K562 (cell line): ENCODE data around the gene HOXD9. TPM values are rescaled to one million over a fixed set of nuclear protein-coding genes. Genes with fewer than 3 reads are reported as not detected.

Experiments used
- ATF1 ChIP-seq, 2 experiments: fragments of 450-650 bp in 1 of 2; IDR thresholded peaks; 2 replicates each; pipeline ENCODE4 v1.6.1; 2016; ENCODE audit warnings: missing compliant biosample characterization in 1 of 2, missing genetic modification characterization in 1 of 2
- ATF7 ChIP-seq: fragments of 450-650 bp; IDR thresholded peaks from 2 replicates; pipeline ENCODE4 v1.7.1; 2014; ENCODE audit warnings: mild to moderate bottlenecking, moderate library complexity
- ESRRA ChIP-seq: fragments of 450-650 bp; IDR thresholded peaks from 2 replicates; pipeline ENCODE4 v1.6.1; 2014; ENCODE audit warnings: low read depth, mild to moderate bottlenecking, moderate library complexity, borderline replicate concordance
- ESRRB ChIP-seq: fragments of 250-450 bp; sonication (Bioruptor Pico); IDR thresholded peaks from 2 replicates; pipeline ENCODE4 v1.5.0; 2020; ENCODE audit warnings: mild to moderate bottlenecking, moderate library complexity, borderline replicate concordance
- JUND ChIP-seq, 2 experiments: IDR thresholded peaks; 2 replicates in 1 of 2; 3 replicates in 1 of 2; pipeline ENCODE4 v1.6.1; 2011; ENCODE audit warnings: borderline replicate concordance in 2 of 2, low read depth in 2 of 2, low read length in 2 of 2, improper control_type of control experiment in 1 of 2, missing biosample characterization in 1 of 2, missing genetic modification characterization in 1 of 2, missing genetic modification reagents in 1 of 2
- KAT7 ChIP-seq: sonication (generic); formaldehyde crosslinking; IDR thresholded peaks from 2 replicates; pipeline ENCODE4 v1.8.0; 2022; ENCODE audit warnings: missing genetic modification reagents, mild to moderate bottlenecking, borderline replicate concordance
- NONO ChIP-seq, 2 experiments: fragments of 200-400 bp in 1 of 2; fragments of 450-650 bp in 1 of 2; formaldehyde crosslinking in 1 of 2; IDR thresholded peaks; 2 replicates each; pipeline ENCODE4 v1.6.1; 2017; ENCODE audit warnings: low read depth in 2 of 2, mild to moderate bottlenecking in 2 of 2, moderate library complexity in 2 of 2, low read length in 1 of 2
- POLR3G ChIP-seq: IDR thresholded peaks from 2 replicates; pipeline ENCODE4 v1.6.1; 2011; ENCODE audit not compliant: insufficient read length, insufficient replicate concordance; ENCODE audit errors: extremely low read depth
- RAD21 ChIP-seq, 2 experiments: fragments of 250-450 bp in 1 of 2; fragments of 450-650 bp in 1 of 2; sonication (Bioruptor Pico) in 1 of 2; formaldehyde crosslinking in 1 of 2; IDR thresholded peaks in 1 of 2; conservative IDR thresholded peaks in 1 of 2; 2 replicates each; pipeline versions ENCODE4 v1.4.0 to v1.8.0; 2020 to 2022; ENCODE audit warnings: mild to moderate bottlenecking in 2 of 2, moderate library complexity in 1 of 2
- polyA plus RNA-seq, 8 experiments: library from polyadenylated mRNA; depleted of rRNA in 4 of 8; stranded (reverse) in 5 of 8; unstranded in 3 of 8; fragments of >200 nt; fragmentation: Nextera tagmentation in 2 of 8; fragmentation: Illumina TruSeq in 1 of 8; extraction: Ambion mirVana in 2 of 8; extraction: Trizol in 1 of 8; gene quantifications; 2 replicates each; pipeline versions ENCODE4 v1.2.1 to v1.2.3, GENCODE V29; 2011 to 2014; ENCODE audit warnings: inconsistent platforms in 1 of 8, missing spikeins in 1 of 8
- total RNA-seq, 7 experiments: library from RNA; depleted of rRNA in 6 of 7; stranded (reverse); fragments of >200 nt in 6 of 7; fragmentation: Illumina TruSeq in 2 of 7; extraction: Trizol in 2 of 7; gene quantifications; 2 replicates each; pipeline versions ENCODE4 v1.2.1 to v1.2.3, GENCODE V29; 2011 to 2021; ENCODE audit warnings: low replicate concordance in 1 of 7
- TF ChIP-seq, protein P1 (sequence below): fragments of 250-450 bp; sonication (Bioruptor Pico); IDR thresholded peaks from 2 replicates; pipeline ENCODE4 v1.9.0; 2021; ENCODE audit warnings: mild to moderate bottlenecking, inconsistent platforms
- TF ChIP-seq, protein P2 (sequence below): fragments of 450-650 bp; IDR thresholded peaks from 2 replicates; pipeline ENCODE4 v1.6.1; 2016; ENCODE audit warnings: mild to moderate bottlenecking, moderate library complexity

The HOXD9 gene
- total and polyA plus RNA-seq, 9 of the 15 experiments (the other 6 are each of a cell fraction or from before 2014, with no cell fraction given) = not detected

DNA sequence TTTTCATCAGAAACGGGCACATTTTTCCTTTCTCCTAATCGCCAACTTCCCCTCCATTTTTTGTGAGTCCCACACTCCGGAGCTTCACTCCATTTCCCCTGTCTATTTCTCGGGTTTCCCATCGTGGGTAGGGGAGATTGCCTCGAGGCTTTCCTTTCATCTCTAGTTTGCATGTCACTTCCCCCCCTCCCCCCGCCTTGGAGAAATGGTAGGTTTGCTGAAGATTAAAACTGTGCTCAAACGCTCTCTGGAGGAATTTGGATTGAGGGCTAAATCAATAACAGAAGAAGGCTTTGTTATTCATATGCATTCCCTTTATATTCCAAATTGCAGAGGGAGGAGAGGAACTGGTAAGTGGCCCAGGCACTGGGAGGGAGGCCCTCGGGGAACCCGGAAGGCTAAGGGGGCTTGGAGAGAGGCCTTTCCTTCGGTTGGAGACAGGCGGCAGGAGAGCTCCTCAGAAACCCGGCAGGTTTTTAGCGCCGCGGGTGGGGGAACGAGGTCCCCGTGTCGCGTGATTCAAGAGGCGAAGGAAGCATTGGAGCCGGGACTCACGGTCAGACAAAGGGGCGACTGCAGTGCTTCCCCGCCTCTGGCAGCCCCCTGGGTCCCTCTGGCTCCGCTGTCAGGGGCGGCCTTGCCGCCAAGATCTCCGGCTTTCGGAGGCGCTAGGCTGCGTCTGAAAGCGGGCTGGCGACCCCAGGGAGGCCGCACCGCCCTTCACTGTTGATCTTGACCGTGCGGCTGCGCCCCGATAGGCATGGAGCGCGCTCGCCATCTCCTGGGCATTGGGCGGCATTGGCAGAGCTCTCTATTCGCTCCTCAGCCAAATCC lies 25.3 kb upstream of the HOXD9 start (continued):
- TF ChIP-seq, protein P1, sequence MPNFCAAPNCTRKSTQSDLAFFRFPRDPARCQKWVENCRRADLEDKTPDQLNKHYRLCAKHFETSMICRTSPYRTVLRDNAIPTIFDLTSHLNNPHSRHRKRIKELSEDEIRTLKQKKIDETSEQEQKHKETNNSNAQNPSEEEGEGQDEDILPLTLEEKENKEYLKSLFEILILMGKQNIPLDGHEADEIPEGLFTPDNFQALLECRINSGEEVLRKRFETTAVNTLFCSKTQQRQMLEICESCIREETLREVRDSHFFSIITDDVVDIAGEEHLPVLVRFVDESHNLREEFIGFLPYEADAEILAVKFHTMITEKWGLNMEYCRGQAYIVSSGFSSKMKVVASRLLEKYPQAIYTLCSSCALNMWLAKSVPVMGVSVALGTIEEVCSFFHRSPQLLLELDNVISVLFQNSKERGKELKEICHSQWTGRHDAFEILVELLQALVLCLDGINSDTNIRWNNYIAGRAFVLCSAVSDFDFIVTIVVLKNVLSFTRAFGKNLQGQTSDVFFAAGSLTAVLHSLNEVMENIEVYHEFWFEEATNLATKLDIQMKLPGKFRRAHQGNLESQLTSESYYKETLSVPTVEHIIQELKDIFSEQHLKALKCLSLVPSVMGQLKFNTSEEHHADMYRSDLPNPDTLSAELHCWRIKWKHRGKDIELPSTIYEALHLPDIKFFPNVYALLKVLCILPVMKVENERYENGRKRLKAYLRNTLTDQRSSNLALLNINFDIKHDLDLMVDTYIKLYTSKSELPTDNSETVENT (CRISPR knock-in tag) = 0 out of 2 replicates have a peak, but pooled peaks have one; percentile 36
- TF ChIP-seq KAT7 (CRISPR knock-in tag) (no peak), RAD21 (CRISPR knock-in tag; conservative IDR thresholded peaks at IDR 0.05 in 1 of 2, IDR thresholded peaks at IDR 0.05 in 1 of 2) (peak; percentile 95 to 96), ATF1 (CRISPR knock-in tag; IDR thresholded peaks at IDR 0.05) (no peak), ATF1 (tag; IDR thresholded peaks at IDR 0.05) (0 out of 2 replicates have a peak, but pooled peaks have one; percentile 31), NONO (IDR thresholded peaks at IDR 0.05; ENCODE audit: low read depth in 2 of 2, low read length in 1 of 2) (0 out of 4 replicates have a peak, but pooled peaks of 1 of the 2 experiments have one; percentile 11), JUND (IDR thresholded peaks at IDR 0.05; ENCODE audit: borderline replicate concordance, low read depth, low read length) (0 out of 2 replicates have a peak, but pooled peaks have one; percentile 21), JUND (tag; IDR thresholded peaks at IDR 0.05; ENCODE audit: borderline replicate concordance, low read depth, low read length) (no peak), ESRRB (no peak), ESRRA (peak; percentile 47), POLR3G (no peak), ATF7 (0 out of 2 replicates have a peak, but pooled peaks have one; percentile 31)
- TF ChIP-seq, protein P2, sequence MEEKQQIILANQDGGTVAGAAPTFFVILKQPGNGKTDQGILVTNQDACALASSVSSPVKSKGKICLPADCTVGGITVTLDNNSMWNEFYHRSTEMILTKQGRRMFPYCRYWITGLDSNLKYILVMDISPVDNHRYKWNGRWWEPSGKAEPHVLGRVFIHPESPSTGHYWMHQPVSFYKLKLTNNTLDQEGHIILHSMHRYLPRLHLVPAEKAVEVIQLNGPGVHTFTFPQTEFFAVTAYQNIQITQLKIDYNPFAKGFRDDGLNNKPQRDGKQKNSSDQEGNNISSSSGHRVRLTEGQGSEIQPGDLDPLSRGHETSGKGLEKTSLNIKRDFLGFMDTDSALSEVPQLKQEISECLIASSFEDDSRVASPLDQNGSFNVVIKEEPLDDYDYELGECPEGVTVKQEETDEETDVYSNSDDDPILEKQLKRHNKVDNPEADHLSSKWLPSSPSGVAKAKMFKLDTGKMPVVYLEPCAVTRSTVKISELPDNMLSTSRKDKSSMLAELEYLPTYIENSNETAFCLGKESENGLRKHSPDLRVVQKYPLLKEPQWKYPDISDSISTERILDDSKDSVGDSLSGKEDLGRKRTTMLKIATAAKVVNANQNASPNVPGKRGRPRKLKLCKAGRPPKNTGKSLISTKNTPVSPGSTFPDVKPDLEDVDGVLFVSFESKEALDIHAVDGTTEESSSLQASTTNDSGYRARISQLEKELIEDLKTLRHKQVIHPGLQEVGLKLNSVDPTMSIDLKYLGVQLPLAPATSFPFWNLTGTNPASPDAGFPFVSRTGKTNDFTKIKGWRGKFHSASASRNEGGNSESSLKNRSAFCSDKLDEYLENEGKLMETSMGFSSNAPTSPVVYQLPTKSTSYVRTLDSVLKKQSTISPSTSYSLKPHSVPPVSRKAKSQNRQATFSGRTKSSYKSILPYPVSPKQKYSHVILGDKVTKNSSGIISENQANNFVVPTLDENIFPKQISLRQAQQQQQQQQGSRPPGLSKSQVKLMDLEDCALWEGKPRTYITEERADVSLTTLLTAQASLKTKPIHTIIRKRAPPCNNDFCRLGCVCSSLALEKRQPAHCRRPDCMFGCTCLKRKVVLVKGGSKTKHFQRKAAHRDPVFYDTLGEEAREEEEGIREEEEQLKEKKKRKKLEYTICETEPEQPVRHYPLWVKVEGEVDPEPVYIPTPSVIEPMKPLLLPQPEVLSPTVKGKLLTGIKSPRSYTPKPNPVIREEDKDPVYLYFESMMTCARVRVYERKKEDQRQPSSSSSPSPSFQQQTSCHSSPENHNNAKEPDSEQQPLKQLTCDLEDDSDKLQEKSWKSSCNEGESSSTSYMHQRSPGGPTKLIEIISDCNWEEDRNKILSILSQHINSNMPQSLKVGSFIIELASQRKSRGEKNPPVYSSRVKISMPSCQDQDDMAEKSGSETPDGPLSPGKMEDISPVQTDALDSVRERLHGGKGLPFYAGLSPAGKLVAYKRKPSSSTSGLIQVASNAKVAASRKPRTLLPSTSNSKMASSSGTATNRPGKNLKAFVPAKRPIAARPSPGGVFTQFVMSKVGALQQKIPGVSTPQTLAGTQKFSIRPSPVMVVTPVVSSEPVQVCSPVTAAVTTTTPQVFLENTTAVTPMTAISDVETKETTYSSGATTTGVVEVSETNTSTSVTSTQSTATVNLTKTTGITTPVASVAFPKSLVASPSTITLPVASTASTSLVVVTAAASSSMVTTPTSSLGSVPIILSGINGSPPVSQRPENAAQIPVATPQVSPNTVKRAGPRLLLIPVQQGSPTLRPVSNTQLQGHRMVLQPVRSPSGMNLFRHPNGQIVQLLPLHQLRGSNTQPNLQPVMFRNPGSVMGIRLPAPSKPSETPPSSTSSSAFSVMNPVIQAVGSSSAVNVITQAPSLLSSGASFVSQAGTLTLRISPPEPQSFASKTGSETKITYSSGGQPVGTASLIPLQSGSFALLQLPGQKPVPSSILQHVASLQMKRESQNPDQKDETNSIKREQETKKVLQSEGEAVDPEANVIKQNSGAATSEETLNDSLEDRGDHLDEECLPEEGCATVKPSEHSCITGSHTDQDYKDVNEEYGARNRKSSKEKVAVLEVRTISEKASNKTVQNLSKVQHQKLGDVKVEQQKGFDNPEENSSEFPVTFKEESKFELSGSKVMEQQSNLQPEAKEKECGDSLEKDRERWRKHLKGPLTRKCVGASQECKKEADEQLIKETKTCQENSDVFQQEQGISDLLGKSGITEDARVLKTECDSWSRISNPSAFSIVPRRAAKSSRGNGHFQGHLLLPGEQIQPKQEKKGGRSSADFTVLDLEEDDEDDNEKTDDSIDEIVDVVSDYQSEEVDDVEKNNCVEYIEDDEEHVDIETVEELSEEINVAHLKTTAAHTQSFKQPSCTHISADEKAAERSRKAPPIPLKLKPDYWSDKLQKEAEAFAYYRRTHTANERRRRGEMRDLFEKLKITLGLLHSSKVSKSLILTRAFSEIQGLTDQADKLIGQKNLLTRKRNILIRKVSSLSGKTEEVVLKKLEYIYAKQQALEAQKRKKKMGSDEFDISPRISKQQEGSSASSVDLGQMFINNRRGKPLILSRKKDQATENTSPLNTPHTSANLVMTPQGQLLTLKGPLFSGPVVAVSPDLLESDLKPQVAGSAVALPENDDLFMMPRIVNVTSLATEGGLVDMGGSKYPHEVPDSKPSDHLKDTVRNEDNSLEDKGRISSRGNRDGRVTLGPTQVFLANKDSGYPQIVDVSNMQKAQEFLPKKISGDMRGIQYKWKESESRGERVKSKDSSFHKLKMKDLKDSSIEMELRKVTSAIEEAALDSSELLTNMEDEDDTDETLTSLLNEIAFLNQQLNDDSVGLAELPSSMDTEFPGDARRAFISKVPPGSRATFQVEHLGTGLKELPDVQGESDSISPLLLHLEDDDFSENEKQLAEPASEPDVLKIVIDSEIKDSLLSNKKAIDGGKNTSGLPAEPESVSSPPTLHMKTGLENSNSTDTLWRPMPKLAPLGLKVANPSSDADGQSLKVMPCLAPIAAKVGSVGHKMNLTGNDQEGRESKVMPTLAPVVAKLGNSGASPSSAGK = peak; percentile 69; the same call in 1 of the 2 replicates
